NCI-H460 (cell line): ENCODE measurements around the gene NFILZ. TPM values are rescaled to one million over a fixed set of nuclear protein-coding genes. Genes with fewer than 3 reads are reported as not detected.

ENCODE experiments used
- total RNA-seq: library from RNA; depleted of rRNA; stranded (reverse); fragments of >200 nt; shearing (Covaris generic); gene quantifications from 2 replicates; pipeline ENCODE4 v1.2.3, GENCODE V29; 2014; rRNA removed

Gene NFILZ
- total RNA-seq, 1 experiment from 2014 or later, result not detected

Other genes starting within 250 kb of the NFILZ start
- gene RAB11B, start 240.3 kb upstream of the NFILZ start, total RNA-seq, result 11.7 and 15.4 TPM in 2 replicates
- gene MARCHF2, start 217.3 kb upstream of the NFILZ start, total RNA-seq, result 13.0 and 15.6 TPM in 2 replicates
- 50.8 and 69.7 TPM in 2 replicates for gene HNRNPM, start 185.7 kb upstream of the NFILZ start, total RNA-seq
- 0.07 TPM in 1 of 2 replicates, not detected in the other for gene PRAM1, start 128.0 kb upstream of the NFILZ start, total RNA-seq
- 1.1 and 3.8 TPM in 2 replicates for gene ZNF414, start 116.5 kb upstream of the NFILZ start, total RNA-seq
- gene MYO1F, start 53.2 kb upstream of the NFILZ start, total RNA-seq, result 0.15 and 0.23 TPM in 2 replicates
- 0.82 TPM in 1 of 2 replicates, not detected in the other for gene ADAMTS10, start 19.9 kb upstream of the NFILZ start, total RNA-seq
- gene ACTL9, start 68.2 kb downstream of the NFILZ start, total RNA-seq, result not detected in 2 replicates
- gene OR2Z1, start 91.0 kb downstream of the NFILZ start, total RNA-seq, result not detected in 2 replicates
- 16.9 and 23.2 TPM in 2 replicates for gene ZNF558, start 201.7 kb downstream of the NFILZ start, total RNA-seq
- not detected in 2 replicates for gene MBD3L1, start 201.7 kb downstream of the NFILZ start, total RNA-seq